HG03439 (cell line): ENCODE data around the gene KIRREL1.
"Not testable (repeated sequence)": the region's sequence is repeated elsewhere in the genome, so short reads cannot be mapped to it uniquely, and the experiment has no call there.

ENCODE experiments used
- ATAC-seq: cut with Tn5 transposase; IDR thresholded peaks from one replicate; pipeline ENCODE4 v1.9.1; 2021; ENCODE audit warnings: mild to moderate bottlenecking, moderate library complexity; ENCODE audit not compliant: unreplicated experiment

The KIRREL1 gene

DNA sequence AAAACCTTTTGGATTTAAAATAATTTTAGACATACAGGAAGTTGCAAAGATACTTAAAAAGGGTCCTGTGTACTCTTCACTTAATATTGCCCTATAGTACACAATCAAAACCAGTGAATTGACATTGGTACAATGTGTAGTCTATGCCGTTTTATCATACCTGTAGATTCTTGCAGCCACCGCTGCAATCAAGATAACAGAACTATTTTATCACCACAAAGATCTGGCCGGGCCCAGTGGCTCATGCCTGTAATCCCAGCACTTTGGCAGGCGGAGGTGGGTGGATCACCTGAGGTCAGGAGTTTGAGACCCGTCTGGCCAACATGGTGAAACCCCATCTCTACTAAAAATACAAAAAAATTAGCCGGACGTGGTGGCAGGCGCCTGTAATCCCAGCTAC, 135.1 kb downstream of the KIRREL1 start:
- not testable (repeated sequence) for ATAC-seq

DNA sequence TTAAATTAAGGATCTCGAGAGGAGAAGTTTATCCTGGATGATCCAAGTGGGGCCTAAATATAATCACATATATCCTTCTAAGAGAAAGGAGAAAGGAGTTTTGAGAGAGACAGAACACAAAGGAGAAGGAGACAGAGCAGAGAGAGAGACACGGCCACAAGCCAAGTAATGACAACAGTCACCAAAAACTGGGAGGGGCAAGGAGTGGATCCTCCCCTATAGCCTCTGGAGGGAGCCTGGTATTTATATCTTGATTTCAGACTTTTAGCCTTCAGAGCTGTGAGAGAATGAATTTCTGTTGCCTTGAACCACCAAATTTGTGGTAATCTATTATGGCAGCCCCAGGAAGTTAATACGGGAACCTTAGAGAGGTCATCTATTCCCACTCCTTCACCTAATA, 137.8 kb downstream of the KIRREL1 start:
- ATAC-seq: no peak

DNA sequence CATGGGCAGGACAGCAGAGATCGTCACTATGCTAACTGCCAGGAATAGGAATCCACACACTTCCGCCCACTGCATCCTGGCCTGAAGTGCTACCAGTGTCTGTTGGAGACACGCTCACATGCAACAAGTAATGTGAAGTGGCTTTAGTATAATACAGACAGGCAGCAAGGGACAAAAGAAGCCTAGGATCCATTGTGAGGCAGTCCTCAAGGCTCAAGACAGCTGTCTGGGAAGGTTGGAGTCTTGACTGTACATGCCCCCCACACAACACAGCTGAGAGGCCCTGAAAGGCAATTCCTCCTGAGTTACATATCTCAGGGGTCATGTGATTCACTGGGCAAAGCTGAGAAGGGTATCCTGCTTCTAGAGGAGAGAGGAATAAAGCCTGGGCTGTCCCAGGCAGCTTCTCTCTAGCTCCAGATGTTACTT, 147.3 kb downstream of the KIRREL1 start:
- no peak for ATAC-seq

GRCh38 chr1:158145173-158145719, 151.8 kb downstream of the KIRREL1 start:
- no peak for ATAC-seq

DNA sequence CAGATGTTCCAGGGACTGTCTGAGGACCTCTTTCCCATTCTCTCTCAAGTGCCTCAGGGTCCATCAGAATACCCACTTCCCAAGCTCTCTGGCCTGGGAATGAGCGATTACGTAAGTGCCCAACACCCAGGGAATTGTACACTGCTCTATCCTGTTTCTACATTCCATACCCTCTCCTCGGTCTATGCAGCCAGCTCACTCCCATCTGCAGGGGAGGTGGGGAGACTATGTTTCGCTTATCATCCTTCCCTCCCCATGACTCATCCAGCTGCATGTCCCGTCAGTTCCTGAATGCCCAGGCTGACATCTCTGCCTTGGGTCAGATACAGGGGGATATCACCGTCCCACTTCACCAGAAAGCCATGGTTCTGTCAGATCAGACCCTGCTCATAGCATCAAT, 152.7 kb downstream of the KIRREL1 start:
- ATAC-seq: no peak

GRCh38 chr1:158146739-158147138, 153.3 kb downstream of the KIRREL1 start:
- no peak for ATAC-seq

- no peak for ATAC-seq
These were observed 154.0 kb downstream of the KIRREL1 start for GRCh38 chr1:158147401-158147800.

DNA sequence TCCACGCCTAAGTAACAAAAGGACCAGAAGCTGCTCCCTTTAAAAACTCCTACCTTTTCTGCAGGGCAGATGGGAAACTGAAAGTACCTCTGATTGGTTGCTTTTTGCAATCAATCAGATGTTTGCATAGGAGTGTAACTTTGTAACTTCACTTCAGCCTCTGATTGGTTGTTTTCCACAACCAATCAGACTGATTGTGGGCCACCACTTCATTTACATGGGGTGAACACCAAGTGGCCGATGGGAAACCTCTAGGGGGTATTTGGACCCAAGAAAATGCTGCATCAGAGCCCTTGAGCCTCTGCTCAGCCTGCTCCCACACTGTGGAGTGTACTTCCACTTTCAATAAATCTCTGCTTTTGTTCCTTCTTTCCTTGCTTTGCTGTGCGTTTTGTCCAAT, 154.4 kb downstream of the KIRREL1 start:
- ATAC-seq: no peak

GRCh38 chr1:158148468-158148867, 155.0 kb downstream of the KIRREL1 start:
- no peak for ATAC-seq

DNA sequence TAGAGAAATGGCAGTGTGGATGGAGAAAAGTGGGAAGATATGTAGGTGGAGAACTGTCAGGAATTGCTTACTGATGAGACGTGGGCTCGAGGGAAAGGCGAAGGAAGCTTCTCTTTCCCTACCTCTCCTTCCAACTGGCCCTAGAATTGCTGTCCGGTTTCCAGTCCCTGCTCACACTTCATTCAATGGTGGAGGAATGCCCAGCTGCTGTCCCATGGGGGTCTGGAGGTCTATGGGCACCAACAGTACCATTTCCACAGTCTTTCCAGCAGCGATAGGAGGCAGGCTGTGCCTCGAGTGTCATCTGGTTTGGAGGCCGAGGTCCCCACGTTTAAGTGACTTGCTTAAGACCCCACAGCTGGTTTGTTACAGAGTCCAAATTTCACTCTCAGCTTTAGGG, 155.7 kb downstream of the KIRREL1 start:
- ATAC-seq: no peak
